ENCODE data around the gene DUT. TPM values are rescaled to one million over a fixed set of nuclear protein-coding genes. Genes with fewer than 3 reads are reported as not detected.

Gene DUT
- 100 to 1,000 TPM in 1 of 4 donors, 10 to 100 TPM in 3; 76.2 to 155 (median 80.9) TPM for total RNA-seq

DNA sequence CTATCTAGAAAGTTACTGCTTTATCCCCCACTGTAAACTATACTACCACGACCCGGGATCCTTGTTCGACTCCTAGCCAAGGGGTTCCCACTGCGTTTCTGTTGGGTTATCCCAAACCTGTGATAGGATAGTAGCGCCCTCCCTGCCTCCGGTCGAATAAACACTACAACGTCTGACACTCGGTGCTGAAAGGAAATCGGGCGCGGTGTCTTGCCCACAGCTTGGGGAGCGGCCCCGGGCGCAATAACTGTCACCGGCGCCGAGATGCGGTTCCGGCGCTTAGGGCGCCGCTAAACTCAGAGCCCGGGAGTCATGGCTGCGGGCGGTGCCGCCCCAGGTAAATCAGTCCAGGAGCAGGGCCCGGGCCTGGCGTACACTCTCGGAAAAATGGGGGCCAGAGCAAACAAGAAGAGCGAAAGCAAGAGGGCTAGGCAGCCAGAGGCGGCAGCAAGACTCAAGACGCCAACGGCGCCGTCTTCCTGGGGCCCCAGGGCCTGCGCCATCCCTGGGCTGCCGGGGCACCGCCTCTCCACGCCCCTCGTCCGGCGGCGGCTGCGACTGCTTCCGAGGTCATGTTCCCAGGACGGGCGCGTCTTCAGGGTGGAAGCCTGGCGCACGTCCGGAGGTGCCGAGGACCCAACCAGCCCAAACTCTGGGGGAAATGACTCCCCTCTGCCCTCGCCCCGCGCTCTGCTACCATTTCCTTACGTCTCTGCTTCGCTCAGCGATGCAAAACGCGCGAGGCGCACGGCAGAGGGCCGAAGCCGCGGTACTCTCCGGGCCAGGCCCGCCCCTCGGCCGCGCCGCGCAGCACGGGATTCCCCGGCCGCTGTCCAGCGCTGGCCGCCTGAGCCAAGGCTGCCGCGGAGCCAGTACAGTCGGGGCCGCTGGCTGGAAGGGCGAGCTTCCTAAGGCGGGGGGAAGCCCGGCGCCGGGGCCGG is at the start of gene DUT:
DUT (plus strand) TSS at position 575 of the 941 bp plus-strand sequence; CDS start at position 662, 87 bp downstream.
- TF ChIP-seq POLR2A (IDR thresholded peaks at IDR 0.05) (peak; percentile 89 to 94), POLR2AphosphoS5 (IDR thresholded peaks at IDR 0.05) (peak; percentile 92), EP300 (IDR thresholded peaks at IDR 0.05) (no peak)
- peak within 1 kb of the TSS; percentile 87 to 100 (median 99) for H3K27ac ChIP-seq
- peaks cover 3 to 29% of the 10 kb centered on the region in 2 donors for H3K36me3 ChIP-seq
- peaks cover 3 to 35% (median 16%) of the 10 kb centered on the region in 3 donors for H3K4me1 ChIP-seq
- peak within 1 kb of the TSS; percentile 77 to 93 for H3K4me3 ChIP-seq
- no peaks in the 10 kb centered on the region for H3K27me3 ChIP-seq
- H3K9me3 ChIP-seq, result no peaks in the 10 kb centered on the region
- peak; percentile 95 for ATAC-seq
- 0 to 3% methylated on average over 5 to 13 of the region's 89 CpGs for WGBS, 2 donors (ENCODE audit: low coverage in 1 of 2)

- TF ChIP-seq, protein P1, sequence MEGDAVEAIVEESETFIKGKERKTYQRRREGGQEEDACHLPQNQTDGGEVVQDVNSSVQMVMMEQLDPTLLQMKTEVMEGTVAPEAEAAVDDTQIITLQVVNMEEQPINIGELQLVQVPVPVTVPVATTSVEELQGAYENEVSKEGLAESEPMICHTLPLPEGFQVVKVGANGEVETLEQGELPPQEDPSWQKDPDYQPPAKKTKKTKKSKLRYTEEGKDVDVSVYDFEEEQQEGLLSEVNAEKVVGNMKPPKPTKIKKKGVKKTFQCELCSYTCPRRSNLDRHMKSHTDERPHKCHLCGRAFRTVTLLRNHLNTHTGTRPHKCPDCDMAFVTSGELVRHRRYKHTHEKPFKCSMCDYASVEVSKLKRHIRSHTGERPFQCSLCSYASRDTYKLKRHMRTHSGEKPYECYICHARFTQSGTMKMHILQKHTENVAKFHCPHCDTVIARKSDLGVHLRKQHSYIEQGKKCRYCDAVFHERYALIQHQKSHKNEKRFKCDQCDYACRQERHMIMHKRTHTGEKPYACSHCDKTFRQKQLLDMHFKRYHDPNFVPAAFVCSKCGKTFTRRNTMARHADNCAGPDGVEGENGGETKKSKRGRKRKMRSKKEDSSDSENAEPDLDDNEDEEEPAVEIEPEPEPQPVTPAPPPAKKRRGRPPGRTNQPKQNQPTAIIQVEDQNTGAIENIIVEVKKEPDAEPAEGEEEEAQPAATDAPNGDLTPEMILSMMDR (IDR thresholded peaks at IDR 0.05), result no peak
- no peak for TF ChIP-seq POLR2AphosphoS5 (IDR thresholded peaks at IDR 0.05)
- no peak for TF ChIP-seq POLR2A (IDR thresholded peaks at IDR 0.05)
- no peak for TF ChIP-seq EP300 (IDR thresholded peaks at IDR 0.05)
- no peaks in the 10 kb centered on the region for H3K27me3 ChIP-seq
- H3K4me1 ChIP-seq, result peaks cover 0 to 37% (median 0%) of the 10 kb centered on the region in 3 donors
- H3K9me3 ChIP-seq, result no peaks in the 10 kb centered on the region
- H3K36me3 ChIP-seq, result no peaks in the 10 kb centered on the region
- H3K4me3 ChIP-seq, result no peak overlapping the region
- H3K27ac ChIP-seq, result no peak overlapping the region
- 55 to 68% methylated on average over 4 of the region's 4 CpGs for WGBS, 2 donors (ENCODE audit: low coverage in 1 of 2)
- ATAC-seq, result no peak
These were observed 49.6 kb upstream of the DUT start for GRCh38 chr15:48281674-48282073.

DNA sequence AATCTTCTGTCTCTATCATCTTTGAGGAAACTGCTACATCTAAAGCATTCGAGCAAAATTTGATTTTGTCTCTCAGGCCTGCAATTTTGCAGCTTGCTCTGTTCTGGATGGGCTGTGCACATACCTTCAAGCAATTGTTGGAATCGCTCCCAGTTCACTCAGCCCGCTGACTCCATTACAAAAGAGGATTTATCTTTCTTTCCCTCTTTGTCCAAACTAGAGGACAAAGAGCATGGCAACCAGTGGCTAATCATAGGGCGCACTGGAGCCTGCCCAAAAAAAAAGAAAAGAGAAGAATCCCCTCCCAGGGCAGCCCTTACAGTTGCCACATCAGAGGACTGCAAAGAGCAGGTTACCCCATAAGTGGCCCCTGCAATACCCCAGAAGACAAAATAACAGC is 49.0 kb upstream of the DUT start:
- no peaks in the 10 kb centered on the region for H3K27me3 ChIP-seq
- H3K9me3 ChIP-seq, result no peaks in the 10 kb centered on the region
- H3K4me1 ChIP-seq, result peaks cover 0 to 37% (median 0%) of the 10 kb centered on the region in 3 donors
- no peak overlapping the region for H3K4me3 ChIP-seq
- H3K27ac ChIP-seq, result peak overlapping the region in 1 of 4 donors; percentile 6
- no peaks in the 10 kb centered on the region for H3K36me3 ChIP-seq
- TF ChIP-seq POLR2AphosphoS5 (IDR thresholded peaks at IDR 0.05) (no peak), POLR2A (IDR thresholded peaks at IDR 0.05) (no peak), EP300 (IDR thresholded peaks at IDR 0.05) (no peak)
- TF ChIP-seq, protein P1 (IDR thresholded peaks at IDR 0.05), result no peak
- no peak for ATAC-seq
- WGBS, 2 donors (ENCODE audit: low coverage in 1 of 2), result 38 to 54% methylated on average over 4 of the region's 4 CpGs

DNA sequence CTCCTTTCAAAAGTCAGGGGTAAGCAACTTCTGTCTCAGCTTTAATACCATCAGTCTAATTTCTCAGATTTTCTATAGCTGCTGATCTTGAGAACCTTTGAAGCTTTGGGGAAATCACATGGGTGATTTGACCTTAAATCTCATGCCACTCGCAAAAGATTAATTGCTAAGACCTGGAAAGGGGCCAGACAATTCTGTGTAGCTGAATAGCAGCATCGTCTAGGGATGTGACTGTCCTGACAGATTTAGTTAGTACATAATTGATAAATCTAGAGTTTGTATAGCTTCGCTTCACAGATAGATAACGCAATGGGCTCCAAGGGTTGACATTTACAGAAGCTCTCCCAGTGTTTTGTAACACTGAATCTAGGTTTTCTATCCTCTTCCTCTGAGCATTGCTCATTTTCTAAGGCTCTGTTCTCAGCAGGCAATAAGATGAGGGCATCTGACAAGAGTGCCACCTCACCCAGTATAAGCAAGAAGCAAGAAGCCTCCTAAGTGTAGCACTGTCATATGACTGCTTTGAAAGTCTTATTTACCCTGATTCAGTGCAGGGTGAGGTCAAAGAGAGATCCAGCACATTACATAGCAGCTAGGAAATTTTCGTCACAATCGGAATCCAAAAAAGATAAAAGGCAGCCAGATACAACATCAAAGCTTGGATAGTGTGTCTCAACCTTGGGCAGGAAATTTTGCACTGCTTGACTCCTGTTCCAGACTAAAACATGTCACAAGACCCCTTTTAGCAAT is 47.7 kb upstream of the DUT start:
- H3K27me3 ChIP-seq, result no peaks in the 10 kb centered on the region
- no peak overlapping the region for H3K4me3 ChIP-seq
- no peak overlapping the region for H3K27ac ChIP-seq
- WGBS, 2 donors (ENCODE audit: low coverage in 1 of 2), result 52 to 58% methylated on average over 6 of the region's 6 CpGs
- peaks cover 0 to 37% (median 0%) of the 10 kb centered on the region in 3 donors for H3K4me1 ChIP-seq
- ATAC-seq, result peak; percentile 61
- H3K36me3 ChIP-seq, result no peaks in the 10 kb centered on the region
- H3K9me3 ChIP-seq, result no peaks in the 10 kb centered on the region
- TF ChIP-seq, protein P1 (IDR thresholded peaks at IDR 0.05), result no peak
